A204.1 (cell line): ENCODE measurements around the gene PHC3.
A peak's percentile ranks its signal among the peaks of the same experiment; 100 is the strongest.
"Not testable (repeated sequence)": the region's sequence is repeated elsewhere in the genome, so short reads cannot be mapped to it uniquely, and the experiment has no call there.

ENCODE experiments used
- FAIRE-seq: peaks from 2 replicates; lab custom pipeline; 2012; peaks lifted over from hg19 to GRCh38; lab: Jason Lieb, UNC

The PHC3 gene, protein sequence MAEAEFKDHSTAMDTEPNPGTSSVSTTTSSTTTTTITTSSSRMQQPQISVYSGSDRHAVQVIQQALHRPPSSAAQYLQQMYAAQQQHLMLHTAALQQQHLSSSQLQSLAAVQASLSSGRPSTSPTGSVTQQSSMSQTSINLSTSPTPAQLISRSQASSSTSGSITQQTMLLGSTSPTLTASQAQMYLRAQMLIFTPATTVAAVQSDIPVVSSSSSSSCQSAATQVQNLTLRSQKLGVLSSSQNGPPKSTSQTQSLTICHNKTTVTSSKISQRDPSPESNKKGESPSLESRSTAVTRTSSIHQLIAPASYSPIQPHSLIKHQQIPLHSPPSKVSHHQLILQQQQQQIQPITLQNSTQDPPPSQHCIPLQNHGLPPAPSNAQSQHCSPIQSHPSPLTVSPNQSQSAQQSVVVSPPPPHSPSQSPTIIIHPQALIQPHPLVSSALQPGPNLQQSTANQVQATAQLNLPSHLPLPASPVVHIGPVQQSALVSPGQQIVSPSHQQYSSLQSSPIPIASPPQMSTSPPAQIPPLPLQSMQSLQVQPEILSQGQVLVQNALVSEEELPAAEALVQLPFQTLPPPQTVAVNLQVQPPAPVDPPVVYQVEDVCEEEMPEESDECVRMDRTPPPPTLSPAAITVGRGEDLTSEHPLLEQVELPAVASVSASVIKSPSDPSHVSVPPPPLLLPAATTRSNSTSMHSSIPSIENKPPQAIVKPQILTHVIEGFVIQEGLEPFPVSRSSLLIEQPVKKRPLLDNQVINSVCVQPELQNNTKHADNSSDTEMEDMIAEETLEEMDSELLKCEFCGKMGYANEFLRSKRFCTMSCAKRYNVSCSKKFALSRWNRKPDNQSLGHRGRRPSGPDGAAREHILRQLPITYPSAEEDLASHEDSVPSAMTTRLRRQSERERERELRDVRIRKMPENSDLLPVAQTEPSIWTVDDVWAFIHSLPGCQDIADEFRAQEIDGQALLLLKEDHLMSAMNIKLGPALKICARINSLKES

DNA sequence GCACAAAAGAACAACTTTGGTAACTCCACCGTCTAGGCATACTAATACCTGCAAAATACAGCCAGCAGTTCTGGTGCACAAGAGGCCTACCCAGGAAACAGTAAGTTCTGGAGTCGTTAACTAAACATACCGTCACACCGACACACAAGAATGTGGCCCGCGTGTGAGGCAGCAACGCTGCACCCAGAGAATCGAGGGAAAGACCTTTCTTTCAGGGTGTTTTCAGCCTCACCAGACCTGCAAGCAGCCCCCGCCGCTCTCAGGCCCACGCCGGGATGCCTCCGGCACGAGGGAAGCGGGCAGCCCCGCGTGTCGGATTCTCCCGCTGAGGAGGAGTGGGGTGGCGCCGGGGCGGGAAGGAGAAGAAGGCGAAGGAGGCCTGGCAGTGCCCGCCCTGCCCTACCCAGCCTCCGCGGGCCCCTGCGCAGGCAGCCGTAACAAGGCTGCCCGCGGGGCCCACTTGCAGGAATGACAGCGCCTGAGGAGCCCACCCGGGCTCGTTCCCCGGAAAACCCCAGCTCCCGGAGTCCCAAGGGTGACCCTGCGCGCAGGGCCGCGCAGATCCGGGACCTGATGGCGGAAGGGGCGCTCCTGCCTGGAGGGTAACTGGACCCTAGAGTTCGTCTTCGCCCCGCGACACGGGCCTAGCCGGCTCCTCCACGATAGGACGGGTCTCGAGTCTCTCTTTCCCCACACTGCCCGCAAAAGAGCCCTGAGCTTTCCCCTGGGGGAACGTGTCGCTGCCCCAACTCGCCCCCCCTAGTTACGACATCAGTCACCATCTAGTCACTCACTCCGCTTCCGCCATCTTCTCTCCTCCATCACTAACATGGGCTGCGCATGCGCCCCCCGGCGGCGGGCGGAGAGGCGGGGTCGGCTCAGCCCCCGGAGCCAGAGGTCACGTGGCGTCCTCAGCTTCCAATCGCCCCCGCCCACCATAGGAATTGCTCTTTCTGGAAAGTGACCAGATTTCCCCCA is at the start of gene PHC3:
PHC3 (minus strand) TSS at position 826 of the 978 bp plus-strand sequence; CDS start at position 808, 18 bp downstream.
- no peak for FAIRE-seq

GRCh38 chr3:170228093-170228766 is 46.7 kb upstream of the PHC3 start:
- no peak for FAIRE-seq

DNA sequence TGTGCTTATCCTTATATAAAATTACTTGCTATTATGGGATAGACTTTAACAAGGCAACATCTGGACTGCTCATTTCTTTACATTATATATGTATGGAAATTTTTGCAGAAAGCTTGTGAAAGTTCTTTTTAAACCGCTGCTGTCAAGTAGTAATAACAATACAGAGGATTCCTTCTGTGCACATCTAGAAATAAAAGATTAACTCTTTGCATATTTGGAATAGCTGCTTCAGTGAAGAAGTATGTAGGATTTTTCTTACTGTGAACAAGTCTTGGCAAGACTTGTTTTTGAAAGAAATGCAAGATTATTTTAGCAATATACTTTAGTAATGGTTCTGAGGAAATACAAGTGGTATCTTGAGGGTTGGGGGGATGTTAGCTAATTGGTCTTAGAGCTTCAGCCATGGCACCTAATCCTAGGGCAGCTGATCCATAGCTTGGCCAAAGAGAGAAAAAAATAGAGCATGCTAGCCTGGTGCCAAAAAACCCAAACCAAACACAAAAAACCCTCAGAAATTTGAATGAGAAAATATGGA is 45.0 kb upstream of the PHC3 start:
- no peak for FAIRE-seq

GRCh38 chr3:170225166-170225565 is 43.6 kb upstream of the PHC3 start:
- FAIRE-seq, result no peak

DNA sequence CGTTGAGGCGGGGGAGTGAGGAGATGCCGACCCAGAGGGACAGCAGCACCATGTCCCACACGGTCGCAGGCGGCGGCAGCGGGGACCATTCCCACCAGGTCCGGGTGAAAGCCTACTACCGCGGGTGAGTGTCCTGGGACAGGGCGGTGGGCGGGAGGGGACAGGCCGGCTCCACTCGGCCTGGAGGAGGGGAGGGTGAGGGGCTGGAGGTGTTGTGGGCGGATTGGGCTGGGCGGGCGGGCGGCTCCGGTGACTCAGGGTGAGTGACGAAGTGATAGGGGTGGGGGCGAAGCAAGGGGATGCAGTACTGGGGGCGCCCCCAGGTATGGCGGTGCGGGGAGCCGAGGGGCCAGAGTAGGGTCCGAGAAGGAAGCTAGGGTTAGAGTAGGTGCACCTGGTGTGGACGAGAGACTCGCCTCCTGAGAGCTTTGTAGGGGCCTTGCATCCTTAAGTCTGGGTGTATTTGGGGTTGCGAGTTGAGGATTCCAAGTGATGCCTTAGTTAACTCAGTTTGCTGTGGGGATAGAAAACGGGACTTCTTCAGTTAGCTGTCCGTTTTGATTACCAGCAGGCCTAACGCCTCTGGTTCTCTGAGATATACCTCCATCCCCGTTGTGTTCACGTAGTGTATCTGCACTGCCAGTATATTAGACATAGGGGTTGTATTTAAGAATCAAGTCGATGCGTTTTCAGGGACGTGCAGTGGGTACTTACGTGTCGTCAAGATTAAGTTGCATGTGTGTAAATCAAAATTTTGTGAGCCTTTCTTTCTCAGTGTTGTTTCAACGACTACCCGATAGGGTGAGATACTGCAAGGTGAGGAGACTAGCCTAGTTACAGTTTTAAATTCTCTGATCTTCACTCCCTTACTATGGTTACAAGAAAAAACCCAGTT is 41.4 kb upstream of the PHC3 start:
- no peak for FAIRE-seq

DNA sequence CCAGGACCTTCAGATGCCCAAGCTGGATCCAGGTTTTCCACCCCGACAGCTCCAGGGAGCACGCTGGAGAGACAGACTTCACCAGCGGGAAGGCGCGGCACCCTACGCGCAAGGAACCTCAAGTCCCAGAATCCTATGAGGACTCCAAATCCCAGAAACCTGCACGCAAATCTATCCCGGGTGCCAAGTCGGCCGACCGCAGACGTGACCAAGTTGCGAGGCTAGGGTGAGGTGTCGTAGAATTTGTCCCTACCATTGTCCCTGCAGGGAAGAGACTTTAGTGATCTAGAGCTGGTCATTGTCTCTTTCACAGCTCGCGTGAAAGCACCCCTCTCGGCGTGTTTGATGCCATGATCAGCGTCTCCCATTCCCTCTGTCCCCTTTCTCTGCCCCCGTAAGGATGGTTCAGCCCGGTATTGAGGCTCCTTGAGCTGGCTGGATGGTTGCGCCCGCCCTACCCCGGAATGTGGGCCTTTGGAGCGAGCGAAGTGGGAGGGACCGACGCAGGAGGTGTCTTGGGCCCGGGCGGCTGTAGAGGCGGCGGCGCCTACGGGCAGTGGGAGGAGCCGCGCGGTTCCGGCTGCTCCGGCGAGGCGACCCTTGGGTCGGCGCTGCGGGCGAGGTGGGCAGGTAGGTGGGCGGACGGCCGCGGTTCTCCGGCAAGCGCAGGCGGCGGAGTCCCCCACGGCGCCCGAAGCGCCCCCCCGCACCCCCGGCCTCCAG is 40.6 kb upstream of the PHC3 start, which contains the start of gene PRKCI:
PRKCI (plus strand) TSS at position 501 of the 723 bp plus-strand sequence. CDS start 246 bp downstream, outside the sequence.
- FAIRE-seq, result peak; percentile 75

DNA sequence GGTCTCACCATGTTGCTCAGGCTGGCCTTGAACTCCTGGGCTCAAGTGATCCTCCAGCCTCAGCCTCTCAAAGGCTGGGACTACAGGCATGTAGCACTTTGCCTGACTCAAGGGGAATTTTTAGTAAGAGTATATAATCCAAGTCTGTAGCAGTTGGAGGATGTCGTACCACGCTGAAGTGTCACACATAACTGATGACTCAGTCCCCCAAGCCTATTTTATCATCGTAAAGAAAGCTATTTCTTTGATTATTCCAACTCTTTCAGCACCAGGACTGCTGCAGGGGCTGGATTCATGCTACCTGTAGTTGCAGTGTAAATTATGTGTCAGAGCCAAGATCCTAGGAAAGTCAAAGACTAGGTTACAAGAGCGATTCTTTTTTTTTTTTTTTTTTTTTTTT is 39.3 kb upstream of the PHC3 start:
- no peak for FAIRE-seq

GRCh38 chr3:170219850-170220249 is 38.3 kb upstream of the PHC3 start:
- no peak for FAIRE-seq

DNA sequence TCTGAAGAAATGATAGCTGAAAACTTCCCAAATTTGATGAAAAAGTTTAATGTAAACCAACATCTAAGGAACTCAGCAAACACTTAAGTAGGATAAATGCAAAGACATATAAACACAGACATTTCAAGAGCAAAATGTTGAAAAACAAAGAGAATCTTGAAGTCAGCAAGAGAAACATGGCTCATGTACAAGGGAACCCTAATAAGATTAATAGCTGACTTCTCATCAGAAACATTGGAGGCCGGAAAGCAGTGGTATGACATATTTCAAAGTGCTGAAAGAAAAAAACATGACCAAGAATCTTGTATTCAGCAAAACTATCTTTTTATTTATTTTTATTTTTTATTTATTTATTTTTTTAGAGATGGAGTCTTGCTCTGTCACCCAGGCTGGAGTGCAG is 30.1 kb upstream of the PHC3 start:
- FAIRE-seq, result no peak

DNA sequence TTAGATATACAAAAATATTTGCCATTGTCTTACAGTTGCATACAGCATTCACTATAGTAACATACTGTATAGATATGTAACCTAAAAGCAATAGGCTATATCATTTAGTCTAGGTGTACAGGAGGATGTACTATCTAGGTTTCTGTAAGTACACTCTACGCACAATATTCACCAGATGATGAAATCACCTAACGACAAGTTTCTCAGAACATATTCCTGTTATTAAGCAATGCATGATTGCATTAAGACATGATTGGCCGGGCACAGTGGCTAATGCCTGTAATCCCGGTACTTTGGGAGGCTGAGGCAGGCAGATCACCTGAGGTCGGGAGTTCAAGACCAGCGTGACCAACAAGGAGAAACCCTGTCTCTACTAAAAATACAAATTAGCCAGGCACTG is 26.2 kb upstream of the PHC3 start:
- no peak for FAIRE-seq

GRCh38 chr3:170206164-170206762 is 24.7 kb upstream of the PHC3 start:
- not testable (repeated sequence) for FAIRE-seq

DNA sequence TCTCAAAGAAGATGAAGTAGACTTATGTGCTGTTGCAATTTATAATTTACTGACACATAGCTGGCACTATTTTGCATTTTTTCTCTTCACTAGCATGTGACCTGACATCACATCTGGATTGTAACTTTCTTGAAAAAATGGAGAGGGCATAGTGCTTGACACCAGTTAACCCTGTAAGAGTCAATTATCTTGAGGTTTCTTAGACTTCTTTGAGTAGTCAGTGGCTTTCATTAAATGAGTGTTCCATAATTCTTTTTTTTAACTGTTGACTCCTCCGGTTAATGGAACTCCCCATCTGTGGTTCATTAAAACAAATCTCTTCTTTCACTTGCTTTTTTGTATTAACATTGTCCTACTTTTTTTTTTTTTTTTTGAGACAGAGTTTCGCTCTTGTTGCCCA is 23.8 kb upstream of the PHC3 start:
- FAIRE-seq, result no peak

DNA sequence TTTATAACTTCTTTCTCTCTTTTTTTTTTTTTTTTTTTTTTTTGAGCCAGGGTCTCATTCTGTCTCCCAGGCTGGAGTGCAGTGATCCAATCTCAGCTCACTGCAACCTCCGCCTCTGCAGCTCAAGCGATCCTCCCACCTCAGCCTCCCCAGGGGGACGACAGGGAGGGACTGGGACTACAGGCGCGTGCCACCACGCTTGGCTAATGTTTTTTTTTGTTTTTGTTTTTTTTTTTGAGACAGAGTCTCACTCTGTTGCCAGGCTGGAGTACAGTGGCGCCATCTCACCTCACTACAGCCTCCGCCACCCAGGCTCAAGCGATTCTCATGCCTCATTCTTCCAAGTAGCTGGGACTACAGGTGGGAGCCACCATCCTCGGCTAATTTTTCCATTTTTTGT is 23.0 kb upstream of the PHC3 start:
- FAIRE-seq, result no peak

GRCh38 chr3:170204023-170204472 is 22.5 kb upstream of the PHC3 start:
- FAIRE-seq, result no peak

- no peak for FAIRE-seq
Observed at GRCh38 chr3:170203457-170203856, 21.9 kb upstream of the PHC3 start.

- no peak for FAIRE-seq
Observed at GRCh38 chr3:170201527-170201926, 20.0 kb upstream of the PHC3 start.

- no peak for FAIRE-seq
Observed at GRCh38 chr3:170200987-170201386, 19.5 kb upstream of the PHC3 start.

DNA sequence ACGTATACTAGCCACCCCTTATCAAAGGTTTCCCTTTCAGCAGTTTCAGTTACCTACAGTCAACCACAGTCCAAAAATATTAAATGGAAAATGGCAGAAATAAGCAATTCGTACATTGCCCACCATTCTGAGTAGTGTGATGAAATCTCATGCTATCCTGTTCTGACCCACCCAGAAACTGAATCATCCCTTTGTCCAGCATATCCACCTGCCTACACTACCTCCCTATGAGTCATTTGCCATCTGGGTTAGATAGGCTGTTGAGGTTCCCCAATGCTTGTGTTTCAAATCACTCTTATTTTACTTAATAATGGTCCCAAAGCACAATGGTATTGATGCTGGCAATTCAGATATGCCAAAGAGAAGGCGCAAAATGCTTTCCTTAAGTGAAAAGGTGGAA is 15.3 kb upstream of the PHC3 start:
- no peak for FAIRE-seq

DNA sequence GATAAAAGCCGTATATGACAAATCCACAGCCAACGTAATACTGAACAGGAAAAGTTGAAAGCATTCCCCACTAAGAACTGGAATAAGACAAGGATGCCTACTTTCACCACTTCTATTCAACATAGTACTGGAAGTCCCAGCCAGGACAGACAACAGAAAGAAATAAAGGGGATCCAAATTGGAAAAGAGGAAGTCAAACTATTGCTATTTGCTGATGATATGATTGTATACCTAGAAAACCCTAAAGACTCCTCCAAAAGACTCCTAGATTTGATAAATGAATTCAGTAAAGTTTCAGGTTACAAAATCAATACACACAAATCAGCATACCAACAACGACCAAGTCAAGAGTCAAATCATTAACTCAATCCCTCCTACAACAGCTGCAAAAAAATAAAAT is 14.2 kb upstream of the PHC3 start:
- FAIRE-seq, result not testable (repeated sequence)
